CD14-positive monocyte (primary cell): Measurements from ENCODE around the gene AOPEP. TPM values are rescaled to one million over a fixed set of nuclear protein-coding genes. Genes with fewer than 3 reads are reported as not detected.

Experiments used
- DNase-seq, 3 donors: peaks; one replicate each; pipeline ENCODE4 v3.0.0-alpha.2; 2011 to 2022
- H2AFZ ChIP-seq: 2 replicates; pipeline ENCODE4 v1.6.0; 2012; ENCODE audit warnings: mild to moderate bottlenecking, low read depth, low read length, inconsistent platforms; ENCODE audit not compliant: insufficient read depth, poor library complexity, severe bottlenecking
- H3K27ac ChIP-seq, 2 donors: 1 replicate in 1 of 2; 2 replicates in 1 of 2; pipeline ENCODE4 v1.5.1; 2012 to 2013; ENCODE audit warnings: low read length in 2 of 2, control low read depth in 1 of 2, inconsistent platforms in 1 of 2, low read depth in 1 of 2, mild to moderate bottlenecking in 1 of 2
- H3K27me3 ChIP-seq, 2 donors: one replicate each; pipeline versions ENCODE4 v1.6.0 to v1.6.1; 2011 to 2013; ENCODE audit warnings: low read length in 2 of 2; ENCODE audit not compliant: control insufficient read depth in 2 of 2, insufficient read depth in 2 of 2
- H3K36me3 ChIP-seq, 2 donors: replicated peaks in 1 of 2; 1 replicate in 1 of 2; 2 replicates in 1 of 2; pipeline versions ENCODE4 v1.5.1 to v1.6.1; 2012 to 2013; ENCODE audit warnings: low read length in 2 of 2, control low read depth in 1 of 2, inconsistent platforms in 1 of 2, mild to moderate bottlenecking in 1 of 2; ENCODE audit not compliant: insufficient read depth in 2 of 2, control insufficient read depth in 1 of 2
- H3K4me1 ChIP-seq, 2 donors: 1 replicate in 1 of 2; 2 replicates in 1 of 2; pipeline versions ENCODE4 v1.5.1 to v1.6.1; 2012 to 2013; ENCODE audit warnings: low read length in 2 of 2, control low read depth in 1 of 2, inconsistent platforms in 1 of 2, mild to moderate bottlenecking in 1 of 2, moderate library complexity in 1 of 2; ENCODE audit not compliant: insufficient read depth in 2 of 2, control insufficient read depth in 1 of 2
- H3K4me2 ChIP-seq: replicated peaks from 2 replicates; pipeline ENCODE3; 2012; ENCODE audit warnings: low read length, moderate library complexity, mild to moderate bottlenecking; ENCODE audit not compliant: poor library complexity, severe bottlenecking; ENCODE audit errors: extremely low read depth
- H3K4me3 ChIP-seq, 3 experiments: fragments of 200-600 bp in 1 of 3; sonication (generic) in 1 of 3; replicated peaks in 1 of 3; 1 replicate in 2 of 3; 2 replicates in 1 of 3; pipeline ENCODE4 v1.5.1; 2011 to 2013; ENCODE audit warnings: low read length in 3 of 3, mild to moderate bottlenecking in 3 of 3, control low read depth in 2 of 3, low read depth in 2 of 3, inconsistent platforms in 1 of 3, moderate library complexity in 1 of 3
- H3K79me2 ChIP-seq: 2 replicates; pipeline ENCODE4 v1.6.0; 2012; ENCODE audit warnings: mild to moderate bottlenecking, control low read depth, inconsistent platforms, low read length, moderate library complexity; ENCODE audit not compliant: insufficient read depth
- H3K9ac ChIP-seq: 2 replicates; pipeline ENCODE4 v1.6.0; 2017; ENCODE audit warnings: low read length, mild to moderate bottlenecking; ENCODE audit not compliant: insufficient read depth, poor library complexity, severe bottlenecking
- H3K9me3 ChIP-seq, 2 donors: replicated peaks in 1 of 2; 1 replicate in 1 of 2; 2 replicates in 1 of 2; pipeline versions ENCODE4 v1.5.1 to v1.6.1; 2012 to 2013; ENCODE audit warnings: low read length in 2 of 2, control low read depth in 1 of 2; ENCODE audit not compliant: control insufficient read depth in 1 of 2, insufficient read depth in 1 of 2
- H4K20me1 ChIP-seq: 2 replicates; pipeline ENCODE4 v1.6.0; 2012; ENCODE audit warnings: mild to moderate bottlenecking, low read length, control low read depth, moderate library complexity; ENCODE audit not compliant: insufficient read depth
- H3K27ac Mint-ChIP-seq, 7 donors: one replicate each; pipeline ENCODE4 v1.8.0; 2020; ENCODE audit warnings: mild to moderate bottlenecking in 7 of 7, mixed read lengths in 7 of 7, moderate library complexity in 6 of 7, inconsistent platforms in 2 of 7
- H3K27me3 Mint-ChIP-seq, 3 donors: one replicate each; pipeline ENCODE4 v1.8.0; 2021 to 2022; ENCODE audit warnings: low read depth in 3 of 3, mild to moderate bottlenecking in 3 of 3, mixed read lengths in 3 of 3, moderate library complexity in 3 of 3, inconsistent platforms in 1 of 3
- H3K36me3 Mint-ChIP-seq, 2 donors: one replicate each; pipeline ENCODE4 v1.8.0; 2020; ENCODE audit warnings: mixed read lengths in 2 of 2, inconsistent platforms in 1 of 2, mild to moderate bottlenecking in 1 of 2
- H3K4me1 Mint-ChIP-seq: one replicate; pipeline ENCODE4 v1.8.0; 2020; ENCODE audit warnings: mild to moderate bottlenecking, mixed read lengths
- H3K4me3 Mint-ChIP-seq, 2 donors: one replicate each; pipeline ENCODE4 v1.8.0; 2020; ENCODE audit warnings: mild to moderate bottlenecking in 2 of 2, mixed read lengths in 2 of 2, moderate library complexity in 1 of 2
- H3K9me3 Mint-ChIP-seq, 7 donors: one replicate each; pipeline ENCODE4 v1.8.0; 2020 to 2022; ENCODE audit warnings: mixed read lengths in 7 of 7, mild to moderate bottlenecking in 6 of 7, moderate library complexity in 6 of 7, inconsistent platforms in 2 of 7
- CTCF ChIP-seq: fragments of 200-600 bp; IDR thresholded peaks from one replicate; pipeline ENCODE4 v1.8.0; 2022; ENCODE audit warnings: antibody characterized with exemption, mild to moderate bottlenecking
- WGBS: methylation state at CpG from one replicate; pipeline ENCODE4 v1.1.5; 2013; ENCODE audit warnings: missing lambda C conversion rate; ENCODE audit not compliant: insufficient coverage; 5-methylcytosine and 5-hydroxymethylcytosine counted together
- intact Hi-C, 2 donors: fragments of 100-400 bp; cut with micrococcal nuclease; formaldehyde crosslinking; loops; one replicate each; pipeline versions ENCODE4 v1.15.0 to v1.15.1; 2023
- polyA plus RNA-seq, 3 donors: library from polyadenylated mRNA; depleted of rRNA in 1 of 3; unstranded in 2 of 3; stranded (reverse) in 1 of 3; fragments of 300-500 nt in 2 of 3; fragments of >200 nt in 1 of 3; fragmentation: Illumina TruSeq in 2 of 3; gene quantifications; 1 replicate in 2 of 3; 2 replicates in 1 of 3; pipeline ENCODE4 v1.2.3, GENCODE V29; 2012 to 2021

Gene AOPEP
- polyA plus RNA-seq, 3 donors = 3.0 to 4.1 (median 3.1) TPM

- Mint-ChIP-seq H3K9me3 (no peaks in the 10 kb centered on the region), H3K4me1 (peaks cover 11% of the 10 kb centered on the region), H3K27me3 (peaks cover 0 to 2% (median 0%) of the 10 kb centered on the region in 3 donors), H3K27ac (no peak overlapping the region), H3K4me3 (no peak overlapping the region), H3K36me3 (no peaks in the 10 kb centered on the region)
- Histone ChIP-seq H3K27me3 (no peaks in the 10 kb centered on the region), H3K79me2 (no peaks in the 10 kb centered on the region), H3K4me3 (no peak overlapping the region), H3K4me1 (no peaks in the 10 kb centered on the region), H3K9me3 (no peaks in the 10 kb centered on the region), H2AFZ (no peak overlapping the region), H3K27ac (no peak overlapping the region), H4K20me1 (no peaks in the 10 kb centered on the region), H3K36me3 (no peaks in the 10 kb centered on the region), H3K9ac (no peak overlapping the region), H3K4me2 (no peak overlapping the region)
- no peak for TF ChIP-seq CTCF
- DNase-seq = no peak
- no CpG with 5 or more reads among the region's 2 CpGs for WGBS
- intact Hi-C loops = no loop called here
Measured at GRCh38 chr9:94881454-94881853, 155.0 kb downstream of the AOPEP start.

- Histone ChIP-seq H4K20me1 (no peaks in the 10 kb centered on the region), H3K4me3 (no peak overlapping the region), H3K79me2 (no peaks in the 10 kb centered on the region), H3K36me3 (no peaks in the 10 kb centered on the region), H3K4me2 (no peak overlapping the region), H3K27ac (no peak overlapping the region), H3K27me3 (no peaks in the 10 kb centered on the region), H3K9ac (no peak overlapping the region), H2AFZ (no peak overlapping the region), H3K9me3 (no peaks in the 10 kb centered on the region), H3K4me1 (no peaks in the 10 kb centered on the region)
- Mint-ChIP-seq H3K4me1 (peaks cover 11% of the 10 kb centered on the region), H3K4me3 (no peak overlapping the region), H3K36me3 (no peaks in the 10 kb centered on the region), H3K9me3 (no peaks in the 10 kb centered on the region), H3K27me3 (peaks cover 0 to 2% (median 0%) of the 10 kb centered on the region in 3 donors), H3K27ac (no peak overlapping the region)
- intact Hi-C loops = no loop called here
- no peak for DNase-seq
- no peak for TF ChIP-seq CTCF
- WGBS = no CpG with 5 or more reads among the region's 3 CpGs
Measured at GRCh38 chr9:94881940-94882339, 155.4 kb downstream of the AOPEP start.
